ENCODE measurements around the gene WNT10A. TPM values are rescaled to one million over a fixed set of nuclear protein-coding genes. Genes with fewer than 3 reads are reported as not detected.
"Not testable (repeated sequence)": the region's sequence is repeated elsewhere in the genome, so short reads cannot be mapped to it uniquely, and the experiment has no call there.

WNT10A gene
- 1 to 10 TPM; 1.9 to 2.5 TPM for total RNA-seq

DNA sequence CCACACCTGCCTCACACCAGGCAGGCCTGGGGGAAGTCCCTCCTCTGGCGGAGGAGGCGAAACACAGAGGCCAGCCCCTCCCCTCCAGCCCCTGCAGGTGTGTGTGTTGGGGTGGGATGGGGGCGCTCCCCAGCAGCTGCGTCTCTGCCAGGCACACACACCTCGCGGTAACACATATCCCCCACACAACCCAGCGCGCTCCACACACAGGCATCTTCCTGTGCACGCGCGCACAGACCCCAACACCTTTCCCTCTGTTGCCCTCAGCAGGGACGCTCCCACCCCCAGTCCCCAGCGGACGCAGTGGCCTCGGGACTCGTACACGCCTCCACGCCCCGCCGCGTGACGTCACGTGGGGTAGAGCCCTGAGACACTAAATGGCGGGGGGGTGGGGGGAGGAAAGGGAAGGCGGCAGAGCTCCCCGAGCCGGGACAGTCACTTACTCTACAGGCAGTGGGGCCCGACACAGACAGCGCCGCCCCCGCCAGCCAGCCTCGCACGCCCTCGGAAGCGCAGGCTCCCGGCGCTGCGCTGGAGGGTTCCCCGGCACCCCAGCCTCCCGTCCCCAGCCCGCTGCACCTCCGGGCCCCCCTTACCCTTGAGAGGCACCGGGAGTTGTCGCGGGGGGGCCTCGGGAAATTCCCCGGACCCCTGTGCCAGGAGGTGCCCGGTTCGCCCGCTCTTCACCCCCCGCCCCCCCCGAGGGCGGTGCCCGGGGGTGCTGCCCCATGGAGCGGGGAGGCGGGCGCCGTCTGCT is at the start of gene WNT10A:
Gene WNT10A (plus strand): TSS at position 751 of the 757 bp plus-strand sequence. CDS start 144 bp downstream, outside the sequence.
- Mint-ChIP-seq H3K27me3 (peaks cover 66% of the 10 kb centered on the region), H3K9me3 (no peaks in the 10 kb centered on the region), H3K27ac (peak within 1 kb of the TSS; percentile 15), H3K4me1 (peaks cover 20% of the 10 kb centered on the region), H3K36me3 (no peaks in the 10 kb centered on the region), H3K4me3 (peak within 1 kb of the TSS; percentile 70)
- DNase-seq, result peak; percentile 62
- POLR2A ChIA-PET, result interaction anchor here (0.6 to 7.5 kb wide), 3 partner anchors 12 to 25 kb away, joined by 3 to 53 read pairs (median 11); no protein-coding TSS in a partner anchor
- ATAC-seq (ENCODE audit: low read depth), result peak; percentile 74

DNA sequence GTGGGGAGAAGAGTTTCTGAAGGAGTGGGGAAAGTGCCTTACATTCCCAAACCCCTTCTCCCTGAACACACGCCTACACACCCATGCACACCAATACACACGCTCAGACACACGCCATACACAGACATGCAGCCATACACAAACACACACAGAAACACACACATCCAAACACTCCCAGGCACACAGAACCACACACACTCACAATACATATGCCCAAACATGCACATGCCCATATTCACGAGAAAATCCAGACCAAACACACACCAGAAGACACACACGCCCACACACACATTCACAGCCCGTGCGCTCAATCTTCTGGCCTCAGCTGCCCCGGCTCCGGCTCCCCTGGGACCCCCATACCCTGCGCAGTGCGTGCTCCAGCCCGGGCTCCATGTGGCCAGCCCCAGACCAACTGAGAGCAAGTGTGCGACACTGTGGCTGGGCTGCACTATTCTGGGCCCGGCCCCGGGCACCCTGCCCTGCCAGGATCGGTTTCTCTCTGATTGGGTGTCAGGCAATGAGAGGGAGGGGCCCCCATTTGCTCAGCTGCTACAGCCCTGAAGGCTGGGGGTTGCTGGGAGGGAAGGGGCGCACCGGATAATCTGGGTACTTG is 49.2 kb upstream of the WNT10A start, which contains the start of gene PRKAG3:
Gene PRKAG3 (minus strand): TSS at position 426 of the 613 bp plus-strand sequence.
- Mint-ChIP-seq H3K9me3 (no peaks in the 10 kb centered on the region), H3K27me3 (peaks cover 10% of the 10 kb centered on the region), H3K27ac (no peak within 1 kb of the TSS), H3K36me3 (no peaks in the 10 kb centered on the region), H3K4me3 (no peak within 1 kb of the TSS), H3K4me1 (peaks cover 2% of the 10 kb centered on the region)
- POLR2A ChIA-PET, result no interaction called here
- ATAC-seq (ENCODE audit: low read depth) (no peak), DNase-seq (no peak)

DNA sequence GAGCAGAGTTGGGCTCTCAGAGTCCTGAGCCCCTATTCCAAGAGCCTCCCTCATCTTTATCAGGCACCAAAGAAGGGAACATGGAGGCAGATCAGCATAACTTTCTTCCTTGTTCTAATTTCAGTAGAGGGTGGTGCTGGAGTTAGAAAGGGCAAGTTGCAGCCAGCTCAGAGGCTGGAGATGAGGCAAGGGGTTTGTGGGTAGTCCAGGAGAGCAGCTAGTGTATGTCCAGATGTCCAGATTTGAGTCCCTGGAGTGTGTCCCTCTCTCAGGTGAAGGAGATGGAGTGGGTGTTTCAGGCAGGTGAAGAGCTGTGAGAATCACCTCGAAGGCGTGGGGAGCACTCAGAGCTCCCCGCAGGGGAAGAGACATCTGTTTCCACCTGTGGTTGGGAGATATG is 48.6 kb upstream of the WNT10A start:
- Mint-ChIP-seq H3K4me1 (peaks cover 2% of the 10 kb centered on the region), H3K9me3 (no peaks in the 10 kb centered on the region), H3K36me3 (no peaks in the 10 kb centered on the region), H3K27ac (no peak overlapping the region), H3K4me3 (no peak overlapping the region), H3K27me3 (peaks cover 12% of the 10 kb centered on the region)
- DNase-seq, result no peak
- no peak for ATAC-seq (ENCODE audit: low read depth)
- POLR2A ChIA-PET, result no interaction called here

DNA sequence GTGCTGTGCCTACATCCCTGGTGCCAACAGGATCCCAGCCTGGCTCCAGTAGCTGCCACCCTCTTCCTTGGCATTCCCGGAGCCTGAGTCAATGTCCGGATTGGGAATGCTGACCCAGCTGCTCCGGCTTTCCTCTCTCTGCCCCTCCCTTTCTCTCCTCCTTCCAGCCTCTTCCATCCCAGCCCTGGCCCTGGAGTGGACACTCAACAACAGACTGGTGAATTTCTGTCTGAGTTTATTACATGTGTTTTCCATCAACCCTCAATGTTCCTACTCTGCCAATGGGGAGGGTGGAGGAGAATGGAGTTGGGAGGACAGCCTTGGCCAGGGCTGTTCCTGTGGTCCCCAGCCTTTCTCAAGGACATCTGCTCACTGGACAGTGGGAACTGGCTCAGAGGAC is 48.1 kb upstream of the WNT10A start:
- DNase-seq (no peak), ATAC-seq (ENCODE audit: low read depth) (no peak)
- peaks cover 2% of the 10 kb centered on the region for H3K4me1 Mint-ChIP-seq
- H3K4me3 Mint-ChIP-seq, result no peak overlapping the region
- no peak overlapping the region for H3K27ac Mint-ChIP-seq
- no peaks in the 10 kb centered on the region for H3K36me3 Mint-ChIP-seq
- POLR2A ChIA-PET, result no interaction called here
- H3K9me3 Mint-ChIP-seq, result peaks cover under 1% of the 10 kb centered on the region
- peaks cover 14% of the 10 kb centered on the region for H3K27me3 Mint-ChIP-seq

DNA sequence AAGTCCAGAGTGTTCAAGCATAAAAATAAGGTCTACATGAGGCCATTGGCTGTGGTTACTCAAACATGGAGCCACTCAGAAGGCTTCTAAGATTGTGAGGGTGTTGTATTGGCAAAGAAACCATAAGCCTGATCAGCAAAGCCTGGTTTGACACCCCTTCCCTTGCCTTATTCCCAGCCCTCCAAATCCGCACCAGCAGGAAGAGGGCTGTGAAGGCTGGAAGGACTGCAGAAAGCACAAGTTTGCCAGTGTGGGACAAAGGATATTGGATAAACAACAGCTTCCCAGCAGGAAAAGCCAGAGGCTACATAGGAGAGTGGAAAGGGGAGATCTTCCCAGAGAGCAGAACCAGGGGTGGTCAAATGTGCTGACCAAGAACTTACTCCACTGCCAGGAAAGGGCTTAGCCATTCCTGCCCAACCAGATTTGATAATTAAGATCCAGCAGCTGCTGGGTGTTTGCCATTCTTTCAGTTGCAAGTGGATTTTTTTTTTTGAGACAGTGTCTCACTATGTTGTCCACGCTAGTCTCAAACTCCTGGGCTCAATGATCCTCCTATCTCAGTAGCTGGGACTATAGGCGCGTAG is 47.5 kb upstream of the WNT10A start:
- Mint-ChIP-seq H3K27me3 (peaks cover 20% of the 10 kb centered on the region), H3K9me3 (peaks cover 1% of the 10 kb centered on the region), H3K27ac (no peak overlapping the region), H3K36me3 (no peaks in the 10 kb centered on the region), H3K4me1 (peaks cover 2% of the 10 kb centered on the region), H3K4me3 (no peak overlapping the region)
- POLR2A ChIA-PET, result no interaction called here
- no peak for DNase-seq
- no peak for ATAC-seq (ENCODE audit: low read depth)

DNA sequence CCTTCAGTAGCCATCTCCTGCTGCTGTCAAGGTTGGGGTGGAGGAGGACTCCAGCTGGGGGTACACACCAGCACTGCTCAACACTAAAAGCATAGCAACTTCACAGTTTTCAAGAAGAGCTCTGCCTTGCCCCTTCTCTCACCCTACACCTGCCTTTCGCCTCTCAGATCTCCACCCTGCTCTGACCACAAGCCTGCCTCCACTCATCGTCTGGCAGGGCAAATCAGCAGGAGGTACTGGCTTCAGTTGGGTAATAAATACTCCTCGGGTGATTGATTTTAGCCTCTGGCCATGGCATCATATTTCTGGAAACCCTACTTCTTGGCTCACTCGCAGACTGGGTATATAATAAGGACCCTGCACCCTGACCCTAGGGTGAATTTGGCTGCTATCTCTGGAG is 46.0 kb upstream of the WNT10A start:
- no peak for ATAC-seq (ENCODE audit: low read depth)
- Mint-ChIP-seq H3K4me1 (peaks cover 2% of the 10 kb centered on the region), H3K27ac (no peak overlapping the region), H3K36me3 (no peaks in the 10 kb centered on the region), H3K9me3 (peaks cover 1% of the 10 kb centered on the region), H3K27me3 (peaks cover 26% of the 10 kb centered on the region), H3K4me3 (no peak overlapping the region)
- POLR2A ChIA-PET, result no interaction called here
- no peak for DNase-seq

DNA sequence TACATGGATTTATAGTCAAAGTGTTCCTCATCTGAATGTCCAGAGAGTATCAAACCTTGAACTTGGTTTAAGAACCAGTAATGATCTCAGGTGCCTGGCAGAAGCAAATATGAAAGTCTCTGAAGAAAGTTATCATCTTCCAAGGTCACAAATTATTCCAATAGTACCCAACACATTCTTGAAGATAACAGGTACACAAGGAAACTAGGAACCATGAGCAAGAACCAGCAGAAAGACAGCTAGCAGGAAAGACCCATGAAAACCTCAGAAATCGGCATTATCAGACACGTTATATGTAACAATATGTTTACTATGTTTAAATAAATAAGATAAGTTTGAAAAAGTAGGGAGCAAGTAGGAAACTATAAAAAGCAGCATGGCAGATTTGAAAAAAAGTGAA is 43.2 kb upstream of the WNT10A start:
- no peak overlapping the region for H3K4me3 Mint-ChIP-seq
- peaks cover 25% of the 10 kb centered on the region for H3K27me3 Mint-ChIP-seq
- H3K4me1 Mint-ChIP-seq, result no peaks in the 10 kb centered on the region
- peaks cover 1% of the 10 kb centered on the region for H3K9me3 Mint-ChIP-seq
- no peak for ATAC-seq (ENCODE audit: low read depth)
- POLR2A ChIA-PET, result no interaction called here
- DNase-seq, result no peak
- no peak overlapping the region for H3K27ac Mint-ChIP-seq
- H3K36me3 Mint-ChIP-seq, result no peaks in the 10 kb centered on the region

DNA sequence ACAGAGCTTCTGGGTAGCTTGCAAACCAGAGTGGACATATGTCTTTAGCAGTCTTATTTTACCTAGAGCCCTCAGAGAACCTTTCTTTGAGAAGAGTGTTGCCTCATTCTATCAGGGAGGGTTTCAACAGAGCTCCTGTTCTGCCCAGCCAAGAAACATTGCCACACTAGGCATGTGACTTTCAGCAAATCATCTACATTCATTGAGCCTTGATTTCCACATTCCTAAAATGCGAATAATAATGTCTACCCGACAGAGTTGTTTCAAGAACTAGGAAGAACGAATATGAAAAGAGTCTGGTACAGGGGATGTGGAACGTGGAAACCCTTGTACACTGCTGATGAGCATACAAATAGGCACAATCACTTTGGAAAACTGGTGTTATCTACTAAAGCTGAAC is 41.2 kb upstream of the WNT10A start:
- no peak overlapping the region for H3K4me3 Mint-ChIP-seq
- no peaks in the 10 kb centered on the region for H3K36me3 Mint-ChIP-seq
- no peaks in the 10 kb centered on the region for H3K4me1 Mint-ChIP-seq
- peaks cover 22% of the 10 kb centered on the region for H3K27me3 Mint-ChIP-seq
- no peak overlapping the region for H3K27ac Mint-ChIP-seq
- DNase-seq (no peak), ATAC-seq (ENCODE audit: low read depth) (no peak)
- POLR2A ChIA-PET, result no interaction called here
- H3K9me3 Mint-ChIP-seq, result peaks cover 4% of the 10 kb centered on the region

DNA sequence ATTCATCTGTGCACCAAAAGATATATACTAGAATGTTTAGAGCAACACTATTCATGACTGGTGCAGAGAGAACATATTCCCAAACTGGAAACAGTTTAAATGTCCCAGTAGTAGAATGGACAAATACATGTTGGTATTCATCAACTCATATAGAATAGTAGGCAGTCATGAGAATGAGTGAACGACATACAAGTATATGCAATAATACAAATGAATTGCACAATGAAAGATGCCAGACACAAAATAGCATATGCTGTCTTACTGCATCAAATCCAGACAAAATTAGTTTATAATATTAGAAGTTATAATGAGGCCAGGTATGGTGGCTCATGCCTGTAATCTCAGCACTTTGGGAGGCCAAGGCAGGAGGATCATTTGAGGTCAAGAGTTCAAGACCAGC is 40.8 kb upstream of the WNT10A start:
- Mint-ChIP-seq H3K36me3 (no peaks in the 10 kb centered on the region), H3K4me3 (no peak overlapping the region), H3K27me3 (peaks cover 22% of the 10 kb centered on the region), H3K4me1 (no peaks in the 10 kb centered on the region), H3K27ac (no peak overlapping the region), H3K9me3 (peaks cover 4% of the 10 kb centered on the region)
- POLR2A ChIA-PET, result no interaction called here
- DNase-seq (no peak), ATAC-seq (ENCODE audit: low read depth) (no peak)

DNA sequence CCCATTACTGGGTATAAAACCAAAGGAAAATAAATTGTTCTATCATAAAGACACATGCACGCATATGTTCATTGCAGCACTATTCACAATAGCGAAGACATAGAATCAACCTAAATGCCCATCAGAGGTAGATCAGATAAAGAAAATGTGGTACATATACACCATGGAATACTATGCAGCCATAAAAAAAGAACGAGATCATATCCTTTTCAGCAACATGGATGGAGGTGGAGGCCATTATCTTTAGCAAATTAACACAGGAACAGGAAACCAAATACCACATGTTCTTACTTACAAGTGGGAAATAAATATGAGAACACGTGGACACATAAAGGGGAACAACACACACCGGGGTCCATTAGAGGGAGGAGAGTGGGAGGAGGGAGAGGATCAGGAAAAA is 36.3 kb upstream of the WNT10A start:
- H3K27me3 Mint-ChIP-seq; H3K4me3 Mint-ChIP-seq; POLR2A ChIA-PET; DNase-seq; H3K4me1 Mint-ChIP-seq; H3K9me3 Mint-ChIP-seq; H3K36me3 Mint-ChIP-seq; ATAC-seq (ENCODE audit: low read depth); H3K27ac Mint-ChIP-seq: not testable (repeated sequence)

DNA sequence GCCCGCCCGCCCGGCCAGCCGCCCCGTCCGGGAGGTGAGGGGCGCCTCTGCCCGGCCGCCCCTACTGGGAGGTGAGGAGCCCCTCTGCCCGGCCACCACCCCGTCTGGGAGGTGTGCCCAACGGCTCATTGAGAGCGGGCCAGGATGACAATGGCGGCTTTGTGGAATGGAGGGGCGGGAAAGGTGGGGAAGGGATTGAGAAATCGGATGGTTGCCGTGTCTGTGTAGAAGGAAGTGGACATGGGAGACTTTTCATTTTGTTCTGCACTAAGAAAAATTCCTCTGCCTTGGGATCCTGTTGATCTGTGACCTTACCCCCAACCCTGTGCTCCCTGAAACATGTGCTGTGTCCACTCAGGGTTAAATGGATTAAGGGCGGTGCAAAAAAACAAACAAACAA is 33.7 kb upstream of the WNT10A start:
- DNase-seq; H3K4me1 Mint-ChIP-seq; H3K9me3 Mint-ChIP-seq; H3K27ac Mint-ChIP-seq; ATAC-seq (ENCODE audit: low read depth); H3K27me3 Mint-ChIP-seq; H3K36me3 Mint-ChIP-seq; H3K4me3 Mint-ChIP-seq: not testable (repeated sequence)
- POLR2A ChIA-PET, result interaction anchor here (1.4 kb wide), 1 partner anchor 188 kb away, joined by 5 read pairs; the partner anchor contains the start of genes BCS1L and ZNF142

DNA sequence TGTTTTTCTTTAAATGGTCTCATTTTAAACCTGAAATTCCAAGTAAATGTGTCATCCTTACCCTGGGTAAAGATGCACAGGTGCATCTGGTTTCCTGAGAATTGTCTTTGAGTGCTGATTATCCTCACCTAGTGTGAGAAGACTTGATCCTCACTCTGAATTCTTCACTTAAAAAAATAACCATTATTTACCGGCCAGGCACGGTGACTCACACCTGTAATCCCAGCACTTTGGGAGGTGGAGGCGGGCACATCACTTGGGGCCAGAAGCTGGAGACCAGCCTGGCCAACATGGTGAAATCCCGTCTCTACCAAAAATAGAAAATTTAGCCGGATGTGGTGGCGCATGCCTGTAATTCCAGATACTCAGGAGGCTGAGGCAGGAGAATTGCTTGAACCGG is 30.9 kb upstream of the WNT10A start:
- peaks cover 29% of the 10 kb centered on the region for H3K27me3 Mint-ChIP-seq
- H3K27ac Mint-ChIP-seq, result no peak overlapping the region

DNA sequence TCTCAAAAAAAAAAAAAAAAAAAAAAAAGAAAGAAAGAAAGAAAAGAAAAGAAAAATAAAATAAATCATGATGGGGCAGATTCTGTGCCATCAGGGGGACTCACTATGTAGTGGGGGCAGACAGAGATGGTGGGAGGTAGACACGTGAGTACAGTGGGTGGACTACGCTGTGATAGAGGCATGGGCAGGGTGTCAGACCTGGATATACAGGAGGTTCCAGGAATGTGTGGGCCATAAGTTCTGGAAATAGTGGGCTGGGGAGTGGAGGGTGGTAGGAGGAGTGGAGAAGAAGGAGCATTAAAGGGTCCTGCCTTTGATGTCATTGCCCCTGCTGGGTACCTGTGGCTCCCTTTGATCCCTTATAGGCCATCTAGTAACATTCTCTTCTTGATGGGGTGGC is 29.9 kb upstream of the WNT10A start:
- Mint-ChIP-seq H3K9me3 (no peaks in the 10 kb centered on the region), H3K4me3 (no peak overlapping the region), H3K36me3 (no peaks in the 10 kb centered on the region), H3K27ac (no peak overlapping the region), H3K4me1 (peaks cover 4% of the 10 kb centered on the region), H3K27me3 (peaks cover 37% of the 10 kb centered on the region)
- DNase-seq, result no peak
- no peak for ATAC-seq (ENCODE audit: low read depth)
- POLR2A ChIA-PET, result no interaction called here

More for the DNA sequence above, 30.9 kb upstream of the WNT10A start:
- ATAC-seq (ENCODE audit: low read depth) (no peak), DNase-seq (no peak)
- POLR2A ChIA-PET, result no interaction called here
- Mint-ChIP-seq H3K9me3 (no peaks in the 10 kb centered on the region), H3K36me3 (no peaks in the 10 kb centered on the region), H3K4me1 (peaks cover 4% of the 10 kb centered on the region), H3K4me3 (no peak overlapping the region)

DNA sequence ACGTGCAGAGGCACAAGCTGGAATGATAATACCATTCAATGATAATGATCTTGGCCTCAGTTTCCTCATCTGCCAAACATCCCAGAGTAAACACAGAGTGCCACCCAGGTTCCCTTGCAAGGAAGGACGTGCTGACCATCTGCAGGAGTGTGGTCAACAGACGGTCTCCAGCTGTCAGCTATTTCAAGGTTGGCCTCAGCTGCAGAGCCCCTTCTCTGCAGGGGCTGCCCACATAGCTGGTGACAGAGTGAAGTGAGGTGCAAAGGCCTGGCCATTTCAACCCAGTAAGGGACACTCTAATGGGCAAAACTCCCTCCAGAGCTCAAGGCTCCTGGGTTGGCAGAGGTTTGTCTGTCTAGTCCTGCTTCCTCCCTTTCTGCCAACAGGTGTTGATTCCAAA is 29.4 kb upstream of the WNT10A start:
- no peaks in the 10 kb centered on the region for H3K9me3 Mint-ChIP-seq
- no peak for DNase-seq
- POLR2A ChIA-PET, result no interaction called here
- no peaks in the 10 kb centered on the region for H3K36me3 Mint-ChIP-seq
- H3K4me3 Mint-ChIP-seq, result no peak overlapping the region
- H3K4me1 Mint-ChIP-seq, result peaks cover 4% of the 10 kb centered on the region
- no peak overlapping the region for H3K27ac Mint-ChIP-seq
- peaks cover 41% of the 10 kb centered on the region for H3K27me3 Mint-ChIP-seq
- ATAC-seq (ENCODE audit: low read depth), result no peak

All from activated naive CD8-positive, alpha-beta T cell treated with anti-CD3 and anti-CD28 coated beads, Interleukin-2, amount 10 ng/mL, durations not matched to agents 7 days and 5 days (primary cell).